PC-3 (cell line): Measurements from ENCODE around the gene CANT1. TPM values are rescaled to one million over a fixed set of nuclear protein-coding genes. Genes with fewer than 3 reads are reported as not detected.

Source experiments
- ATAC-seq: fragments of 200-7000 bp; cut with Tn5 transposase; 2 replicates; pipeline ENCODE4 v1.9.1; 2020; ENCODE audit warnings: mild to moderate bottlenecking, moderate library complexity
- BruUV-seq: library from RNA; stranded (reverse); fragments of 400-500 nt; replicated peaks from 2 replicates; lab custom pipeline; 2021; lab: Mats Ljungman, UMichigan
- CTCF ChIA-PET: fragments of 300-600 bp; sonication (Branson Sonifier 250); formaldehyde crosslinking; loops from one replicate; lab custom pipeline; 2022; ENCODE audit warnings: antibody characterized with exemption; lab: Charles Lee
- POLR2A ChIA-PET: fragments of 300-600 bp; sonication (Branson Sonifier 250); formaldehyde crosslinking; loops from one replicate; lab custom pipeline; 2022; ENCODE audit warnings: antibody characterized with exemption; ENCODE audit not compliant: unreplicated experiment; lab: Charles Lee
- DNase-seq: peaks from one replicate; pipeline ENCODE4 v3.0.0-alpha.2; 2015
- H2AFZ ChIP-seq: fragments of 300-600 bp; sonication (generic); 2 replicates; pipeline ENCODE4 v1.6.0; 2016; ENCODE audit warnings: antibody characterized with exemption, low read length
- H3F3A ChIP-seq: fragments of 300-600 bp; sonication (generic); one replicate; pipeline ENCODE4 v1.6.0; 2017; ENCODE audit warnings: antibody characterized with exemption, low read length, control low read depth, mild to moderate bottlenecking; ENCODE audit not compliant: unreplicated experiment
- H3K27ac ChIP-seq: fragments of 300-600 bp; sonication (generic); 2 replicates; pipeline ENCODE4 v1.5.1; 2016; ENCODE audit warnings: mild to moderate bottlenecking, low read length
- H3K27me3 ChIP-seq: fragments of 300-600 bp; sonication (generic); 2 replicates; pipeline ENCODE4 v1.6.1; 2016; ENCODE audit warnings: low read length, mixed read lengths
- H3K36me3 ChIP-seq: fragments of 300-600 bp; sonication (generic); 2 replicates; pipeline ENCODE4 v1.6.1; 2016; ENCODE audit warnings: low read depth, mixed run types, low read length, mixed read lengths
- H3K4me1 ChIP-seq: fragments of 300-600 bp; sonication (generic); 2 replicates; pipeline ENCODE4 v1.5.1; 2016; ENCODE audit warnings: low read length; ENCODE audit not compliant: insufficient read depth
- H3K4me2 ChIP-seq: fragments of 300-600 bp; sonication (generic); 2 replicates; pipeline ENCODE4 v1.6.0; 2016; ENCODE audit warnings: low read length
- H3K4me3 ChIP-seq: fragments of 300-600 bp; sonication (generic); 2 replicates; pipeline ENCODE4 v1.5.1; 2016; ENCODE audit warnings: mild to moderate bottlenecking, low read length, mixed read lengths
- H3K79me2 ChIP-seq: fragments of 300-600 bp; sonication (generic); 2 replicates; pipeline ENCODE4 v1.6.1; 2017; ENCODE audit warnings: low read length, mixed read lengths
- H3K9ac ChIP-seq: fragments of 300-600 bp; sonication (generic); 2 replicates; pipeline ENCODE4 v1.6.0; 2016; ENCODE audit warnings: mild to moderate bottlenecking, low read length
- H3K9me2 ChIP-seq: fragments of 300-600 bp; sonication (generic); replicated peaks from 2 replicates; pipeline ENCODE4 v1.6.1; 2016; ENCODE audit warnings: mixed run types, low read length, mixed read lengths
- H3K9me3 ChIP-seq: fragments of 300-600 bp; sonication (generic); 2 replicates; pipeline ENCODE4 v1.6.1; 2016; ENCODE audit warnings: low read length, mixed read lengths
- H4K20me1 ChIP-seq: fragments of 300-600 bp; sonication (generic); 2 replicates; pipeline ENCODE4 v1.6.1; 2016; ENCODE audit warnings: low read length, mixed read lengths
- EZH2 ChIP-seq: fragments of 300-600 bp; sonication (generic); IDR thresholded peaks from one replicate; pipeline ENCODE4 v1.6.1; 2017; ENCODE audit warnings: antibody characterized with exemption, mild to moderate bottlenecking, low read length; ENCODE audit not compliant: unreplicated experiment
- EZH2phosphoT487 ChIP-seq: fragments of 300-600 bp; sonication (generic); IDR thresholded peaks from 2 replicates; pipeline ENCODE4 v1.6.1; 2018; ENCODE audit warnings: mild to moderate bottlenecking, antibody characterized with exemption, low read length, borderline replicate concordance
- intact Hi-C: fragments of 100-400 bp; cut with micrococcal nuclease; formaldehyde crosslinking; loops from 2 replicates; pipeline ENCODE4 v1.9.0; 2023
- total RNA-seq: library from RNA; depleted of rRNA; stranded (reverse); fragments of >200 nt; gene quantifications from 2 replicates; pipeline ENCODE4 v1.2.3, GENCODE V29; 2014
- TF ChIP-seq, protein P1 (sequence below): fragments of 300-600 bp; sonication (generic); conservative IDR thresholded peaks from 2 replicates; pipeline ENCODE4 v1.5.1; 2017; ENCODE audit warnings: antibody characterized with exemption, low read depth, mild to moderate bottlenecking, low read length

The CANT1 gene
- total RNA-seq, 1 experiment from 2014 or later = 191 TPM

DNA sequence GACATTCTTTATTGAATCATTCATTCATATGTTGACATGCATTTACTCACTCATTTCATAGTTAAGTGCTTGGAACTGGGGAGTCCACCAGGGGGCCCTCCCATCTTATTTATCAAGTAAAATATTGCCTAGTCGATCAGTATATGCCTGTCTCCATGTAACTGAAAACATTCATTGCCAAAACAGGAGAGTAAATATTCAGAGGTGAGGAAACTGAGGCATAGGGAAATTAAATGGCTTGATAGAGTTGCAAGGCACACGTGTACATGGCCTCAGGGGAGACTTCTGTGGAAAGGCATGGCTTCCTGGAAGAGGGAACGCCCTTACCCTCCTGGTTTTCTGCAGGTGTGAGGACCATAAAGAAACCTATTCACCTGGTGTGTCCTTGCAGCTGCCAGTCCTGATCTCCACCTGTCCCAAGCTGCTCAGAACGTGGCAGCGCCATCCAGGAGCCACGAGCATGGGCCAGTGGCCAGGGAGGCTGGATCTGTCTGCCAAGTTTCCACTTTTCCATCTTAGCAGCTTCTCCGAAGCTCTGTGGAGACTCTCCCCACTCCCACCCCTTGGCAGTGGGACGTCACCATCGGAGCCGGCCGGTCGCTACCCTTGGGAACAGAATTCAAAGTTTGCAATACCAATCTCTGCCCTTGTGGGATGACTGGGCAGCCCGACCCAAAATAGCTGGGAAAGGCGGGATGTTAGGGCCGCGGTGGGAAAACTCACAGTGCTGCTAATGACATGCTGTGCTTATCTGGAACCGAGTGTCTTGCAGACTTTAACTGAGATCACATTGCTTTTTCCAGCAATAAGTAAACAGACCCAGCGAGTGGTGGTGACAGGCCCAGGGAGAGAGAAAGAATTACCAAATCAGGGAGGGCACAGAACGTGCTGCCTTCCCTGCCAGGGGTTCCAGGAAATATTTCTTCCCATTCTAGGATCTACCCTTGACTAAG, 10.3 kb upstream of the CANT1 start:
- H3K79me2 ChIP-seq = no peaks in the 10 kb centered on the region
- DNase-seq (peak; percentile 86), ATAC-seq (peak; percentile 55)
- 0 out of 2 replicates have a peak overlapping the region, but pooled peaks have one; percentile 4 for H2AFZ ChIP-seq
- no peaks in the 10 kb centered on the region for H3K27me3 ChIP-seq
- H3K36me3 ChIP-seq = no peaks in the 10 kb centered on the region
- no peak overlapping the region for H3K9ac ChIP-seq
- no peaks in the 10 kb centered on the region for H4K20me1 ChIP-seq
- POLR2A ChIA-PET = no interaction called here
- H3F3A ChIP-seq = no peaks in the 10 kb centered on the region
- no peak overlapping the region for H3K4me3 ChIP-seq
- H3K9me2 ChIP-seq = no peaks in the 10 kb centered on the region
- H3K27ac ChIP-seq = no peak overlapping the region
- peaks cover 4% of the 10 kb centered on the region; the same call in 1 of the 2 replicates for H3K9me3 ChIP-seq
- TF ChIP-seq EZH2phosphoT487 (no peak), EZH2 (no peak)
- TF ChIP-seq, protein P1, sequence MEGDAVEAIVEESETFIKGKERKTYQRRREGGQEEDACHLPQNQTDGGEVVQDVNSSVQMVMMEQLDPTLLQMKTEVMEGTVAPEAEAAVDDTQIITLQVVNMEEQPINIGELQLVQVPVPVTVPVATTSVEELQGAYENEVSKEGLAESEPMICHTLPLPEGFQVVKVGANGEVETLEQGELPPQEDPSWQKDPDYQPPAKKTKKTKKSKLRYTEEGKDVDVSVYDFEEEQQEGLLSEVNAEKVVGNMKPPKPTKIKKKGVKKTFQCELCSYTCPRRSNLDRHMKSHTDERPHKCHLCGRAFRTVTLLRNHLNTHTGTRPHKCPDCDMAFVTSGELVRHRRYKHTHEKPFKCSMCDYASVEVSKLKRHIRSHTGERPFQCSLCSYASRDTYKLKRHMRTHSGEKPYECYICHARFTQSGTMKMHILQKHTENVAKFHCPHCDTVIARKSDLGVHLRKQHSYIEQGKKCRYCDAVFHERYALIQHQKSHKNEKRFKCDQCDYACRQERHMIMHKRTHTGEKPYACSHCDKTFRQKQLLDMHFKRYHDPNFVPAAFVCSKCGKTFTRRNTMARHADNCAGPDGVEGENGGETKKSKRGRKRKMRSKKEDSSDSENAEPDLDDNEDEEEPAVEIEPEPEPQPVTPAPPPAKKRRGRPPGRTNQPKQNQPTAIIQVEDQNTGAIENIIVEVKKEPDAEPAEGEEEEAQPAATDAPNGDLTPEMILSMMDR = peak; percentile 99
- H3K4me2 ChIP-seq = no peak overlapping the region
- CTCF ChIA-PET = interaction anchor here (2.3 kb wide), 1 partner anchor 22 kb away, joined by 10 read pairs; no protein-coding TSS in a partner anchor
- intact Hi-C loops = loop anchor here (1.0 kb wide), 3 partner anchors 22 to 62 kb away; no protein-coding TSS in a partner anchor
- peaks cover 22% of the 10 kb centered on the region for H3K4me1 ChIP-seq
- no TSS peak for BruUV-seq

DNA sequence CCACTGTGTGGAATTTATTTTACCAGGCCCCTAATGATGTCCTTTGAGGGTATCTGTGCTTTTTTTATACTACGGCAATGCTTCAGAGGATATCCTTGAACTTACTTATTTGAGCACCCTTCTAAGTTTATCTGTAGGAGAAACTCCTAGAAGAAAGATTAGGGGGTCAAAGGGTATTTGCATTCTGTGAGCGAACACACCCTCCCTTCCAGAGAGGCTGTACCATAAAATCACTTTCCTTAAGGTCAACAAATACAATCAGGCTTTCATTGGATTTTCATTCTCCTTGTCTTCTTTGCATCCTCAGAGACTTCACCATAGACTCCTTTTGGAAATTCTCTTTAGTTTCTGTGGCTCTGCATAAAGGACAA, 9.7 kb upstream of the CANT1 start:
- no peak overlapping the region for H3K4me3 ChIP-seq
- TF ChIP-seq EZH2 = no peak
- TF ChIP-seq, protein P1 = no peak
- no peak for TF ChIP-seq EZH2phosphoT487
- H3K79me2 ChIP-seq = no peaks in the 10 kb centered on the region
- no peak overlapping the region for H3K4me2 ChIP-seq
- H3F3A ChIP-seq = no peaks in the 10 kb centered on the region
- peaks cover 18% of the 10 kb centered on the region for H3K4me1 ChIP-seq
- CTCF ChIA-PET = no interaction called here
- H3K9me2 ChIP-seq = no peaks in the 10 kb centered on the region
- no peak for ATAC-seq
- H3K36me3 ChIP-seq = no peaks in the 10 kb centered on the region; the same call in 1 of the 2 replicates
- H4K20me1 ChIP-seq = no peaks in the 10 kb centered on the region
- H3K27me3 ChIP-seq = no peaks in the 10 kb centered on the region
- intact Hi-C loops = loop anchor here (1.0 kb wide), 3 partner anchors 23 to 63 kb away; no protein-coding TSS in a partner anchor
- DNase-seq = no peak
- peaks cover 10% of the 10 kb centered on the region; the same call in 1 of the 2 replicates for H3K9me3 ChIP-seq
- no peak overlapping the region for H3K9ac ChIP-seq
- H2AFZ ChIP-seq = no peak overlapping the region
- POLR2A ChIA-PET = no interaction called here
- no TSS peak for BruUV-seq
- H3K27ac ChIP-seq = no peak overlapping the region

DNA sequence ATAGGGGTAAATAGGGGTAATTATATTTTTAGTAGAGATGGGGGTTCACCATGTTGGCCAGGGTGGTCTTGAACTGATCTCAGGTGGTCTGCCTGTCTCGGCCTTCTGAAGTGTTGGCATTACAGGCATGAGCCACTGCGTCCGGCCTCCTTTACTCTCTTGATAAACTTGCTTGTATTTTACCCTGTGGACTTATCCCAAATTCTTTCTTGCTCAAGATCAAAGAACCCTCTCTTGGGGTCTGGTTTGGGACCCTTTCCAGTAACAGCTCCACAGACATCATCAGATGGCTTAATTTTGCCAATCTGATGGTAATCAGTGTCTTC, 8.8 kb upstream of the CANT1 start:
- H3K4me3 ChIP-seq = no peak overlapping the region
- no peaks in the 10 kb centered on the region for H3K9me2 ChIP-seq
- no peak overlapping the region for H3K9ac ChIP-seq
- no peaks in the 10 kb centered on the region for H3K27me3 ChIP-seq
- H3F3A ChIP-seq = no peaks in the 10 kb centered on the region
- peaks cover 12% of the 10 kb centered on the region for H3K4me1 ChIP-seq
- peaks cover 19% of the 10 kb centered on the region for H3K9me3 ChIP-seq
- no peak overlapping the region for H3K4me2 ChIP-seq
- POLR2A ChIA-PET = no interaction called here
- no peak overlapping the region for H2AFZ ChIP-seq
- TF ChIP-seq EZH2 = no peak
- no peak for TF ChIP-seq EZH2phosphoT487
- TF ChIP-seq, protein P1 = no peak
- CTCF ChIA-PET = interaction anchor here (0.6 kb wide), 2 partner anchors 23 to 30 kb away, joined by 3 to 10 read pairs; no protein-coding TSS in a partner anchor
- ATAC-seq = no peak
- no peaks in the 10 kb centered on the region for H4K20me1 ChIP-seq
- no TSS peak for BruUV-seq
- H3K79me2 ChIP-seq = no peaks in the 10 kb centered on the region
- intact Hi-C loops = no loop called here
- no peak for DNase-seq
- no peaks in the 10 kb centered on the region; the same call in 1 of the 2 replicates for H3K36me3 ChIP-seq
- H3K27ac ChIP-seq = no peak overlapping the region
